Measurements from ENCODE around the gene C10orf88. TPM values are rescaled to one million over a fixed set of nuclear protein-coding genes. Genes with fewer than 3 reads are reported as not detected.
A peak's percentile ranks its signal among the peaks of the same experiment; 100 is the strongest.

The C10orf88 gene
- total and polyA plus RNA-seq, 2 of the 13 experiments (the other 11 are each of a cell fraction or from before 2014, with no cell fraction given) = 4.6 to 11.8 TPM

- 0 out of 2 replicates have a peak, but pooled peaks have one; percentile 58 for TF ChIP-seq ZNF724P (CRISPR knock-in tag; IDR thresholded peaks at IDR 0.05; ENCODE audit: borderline replicate concordance)
- TF ChIP-seq, protein P1, sequence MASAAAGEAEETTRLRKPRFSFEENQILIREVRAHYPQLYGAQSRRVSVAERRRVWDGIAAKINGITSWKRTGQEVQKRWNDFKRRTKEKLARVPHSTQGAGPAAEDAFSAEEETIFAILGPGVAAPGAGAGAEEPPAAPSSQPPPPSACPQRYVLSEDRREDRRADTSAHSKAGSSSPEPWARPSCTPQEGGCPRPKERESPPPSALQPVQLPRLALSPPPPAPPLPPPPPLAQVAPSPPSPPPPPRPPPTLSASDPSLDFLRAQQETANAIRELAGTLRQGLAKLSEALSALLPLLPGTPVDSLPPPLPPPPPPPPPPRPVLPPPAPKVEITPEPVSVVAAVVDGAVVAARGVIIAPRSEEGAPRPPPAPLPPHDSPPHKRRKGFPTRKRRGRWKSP (CRISPR knock-in tag; IDR thresholded peaks at IDR 0.05) = no peak; the same call in 1 of the 2 replicates
- peak; percentile 77 for TF ChIP-seq IKZF5 (CRISPR knock-in tag; IDR thresholded peaks at IDR 0.05)
- TF ChIP-seq HOXA9 (CRISPR knock-in tag; IDR thresholded peaks at IDR 0.05; ENCODE audit: borderline replicate concordance) = peak; percentile 57; the same call in 1 of the 2 replicates
- TF ChIP-seq ZNF761 (CRISPR knock-in tag; conservative IDR thresholded peaks at IDR 0.05) = peak; percentile 89
- TF ChIP-seq HOXA3 (CRISPR knock-in tag; IDR thresholded peaks at IDR 0.05) = peak; percentile 99
- TF ChIP-seq AGO2 (optimal IDR thresholded peaks at IDR 0.05; ENCODE audit: low read depth, low read length) = peak; percentile 43
- TF ChIP-seq ZNF7 (CRISPR knock-in tag; IDR thresholded peaks at IDR 0.05) = no peak
- no peak; the same call in 1 of the 2 replicates for TF ChIP-seq MXD3 (CRISPR knock-in tag; IDR thresholded peaks at IDR 0.05)
- TF ChIP-seq ZNF878 (CRISPR knock-in tag; IDR thresholded peaks at IDR 0.05) = no peak
- TF ChIP-seq NR2C2 (CRISPR knock-in tag; IDR thresholded peaks at IDR 0.05; ENCODE audit: borderline replicate concordance) = peak; percentile 46; the same call in 1 of the 2 replicates
- peak; percentile 89 for TF ChIP-seq HDAC1 (CRISPR knock-in tag; IDR thresholded peaks at IDR 0.05)
- TF ChIP-seq CEBPG (CRISPR knock-in tag; IDR thresholded peaks at IDR 0.05) = peak; percentile 43; the same call in 1 of the 2 replicates
- peak; percentile 53; the same call in 1 of the 2 replicates for TF ChIP-seq ZBTB7B (CRISPR knock-in tag; IDR thresholded peaks at IDR 0.05)
- TF ChIP-seq SMAD1 (CRISPR knock-in tag; IDR thresholded peaks at IDR 0.05; ENCODE audit: borderline replicate concordance, low read depth) = 0 out of 2 replicates have a peak, but pooled peaks have one; percentile 50
- TF ChIP-seq, protein P2, sequence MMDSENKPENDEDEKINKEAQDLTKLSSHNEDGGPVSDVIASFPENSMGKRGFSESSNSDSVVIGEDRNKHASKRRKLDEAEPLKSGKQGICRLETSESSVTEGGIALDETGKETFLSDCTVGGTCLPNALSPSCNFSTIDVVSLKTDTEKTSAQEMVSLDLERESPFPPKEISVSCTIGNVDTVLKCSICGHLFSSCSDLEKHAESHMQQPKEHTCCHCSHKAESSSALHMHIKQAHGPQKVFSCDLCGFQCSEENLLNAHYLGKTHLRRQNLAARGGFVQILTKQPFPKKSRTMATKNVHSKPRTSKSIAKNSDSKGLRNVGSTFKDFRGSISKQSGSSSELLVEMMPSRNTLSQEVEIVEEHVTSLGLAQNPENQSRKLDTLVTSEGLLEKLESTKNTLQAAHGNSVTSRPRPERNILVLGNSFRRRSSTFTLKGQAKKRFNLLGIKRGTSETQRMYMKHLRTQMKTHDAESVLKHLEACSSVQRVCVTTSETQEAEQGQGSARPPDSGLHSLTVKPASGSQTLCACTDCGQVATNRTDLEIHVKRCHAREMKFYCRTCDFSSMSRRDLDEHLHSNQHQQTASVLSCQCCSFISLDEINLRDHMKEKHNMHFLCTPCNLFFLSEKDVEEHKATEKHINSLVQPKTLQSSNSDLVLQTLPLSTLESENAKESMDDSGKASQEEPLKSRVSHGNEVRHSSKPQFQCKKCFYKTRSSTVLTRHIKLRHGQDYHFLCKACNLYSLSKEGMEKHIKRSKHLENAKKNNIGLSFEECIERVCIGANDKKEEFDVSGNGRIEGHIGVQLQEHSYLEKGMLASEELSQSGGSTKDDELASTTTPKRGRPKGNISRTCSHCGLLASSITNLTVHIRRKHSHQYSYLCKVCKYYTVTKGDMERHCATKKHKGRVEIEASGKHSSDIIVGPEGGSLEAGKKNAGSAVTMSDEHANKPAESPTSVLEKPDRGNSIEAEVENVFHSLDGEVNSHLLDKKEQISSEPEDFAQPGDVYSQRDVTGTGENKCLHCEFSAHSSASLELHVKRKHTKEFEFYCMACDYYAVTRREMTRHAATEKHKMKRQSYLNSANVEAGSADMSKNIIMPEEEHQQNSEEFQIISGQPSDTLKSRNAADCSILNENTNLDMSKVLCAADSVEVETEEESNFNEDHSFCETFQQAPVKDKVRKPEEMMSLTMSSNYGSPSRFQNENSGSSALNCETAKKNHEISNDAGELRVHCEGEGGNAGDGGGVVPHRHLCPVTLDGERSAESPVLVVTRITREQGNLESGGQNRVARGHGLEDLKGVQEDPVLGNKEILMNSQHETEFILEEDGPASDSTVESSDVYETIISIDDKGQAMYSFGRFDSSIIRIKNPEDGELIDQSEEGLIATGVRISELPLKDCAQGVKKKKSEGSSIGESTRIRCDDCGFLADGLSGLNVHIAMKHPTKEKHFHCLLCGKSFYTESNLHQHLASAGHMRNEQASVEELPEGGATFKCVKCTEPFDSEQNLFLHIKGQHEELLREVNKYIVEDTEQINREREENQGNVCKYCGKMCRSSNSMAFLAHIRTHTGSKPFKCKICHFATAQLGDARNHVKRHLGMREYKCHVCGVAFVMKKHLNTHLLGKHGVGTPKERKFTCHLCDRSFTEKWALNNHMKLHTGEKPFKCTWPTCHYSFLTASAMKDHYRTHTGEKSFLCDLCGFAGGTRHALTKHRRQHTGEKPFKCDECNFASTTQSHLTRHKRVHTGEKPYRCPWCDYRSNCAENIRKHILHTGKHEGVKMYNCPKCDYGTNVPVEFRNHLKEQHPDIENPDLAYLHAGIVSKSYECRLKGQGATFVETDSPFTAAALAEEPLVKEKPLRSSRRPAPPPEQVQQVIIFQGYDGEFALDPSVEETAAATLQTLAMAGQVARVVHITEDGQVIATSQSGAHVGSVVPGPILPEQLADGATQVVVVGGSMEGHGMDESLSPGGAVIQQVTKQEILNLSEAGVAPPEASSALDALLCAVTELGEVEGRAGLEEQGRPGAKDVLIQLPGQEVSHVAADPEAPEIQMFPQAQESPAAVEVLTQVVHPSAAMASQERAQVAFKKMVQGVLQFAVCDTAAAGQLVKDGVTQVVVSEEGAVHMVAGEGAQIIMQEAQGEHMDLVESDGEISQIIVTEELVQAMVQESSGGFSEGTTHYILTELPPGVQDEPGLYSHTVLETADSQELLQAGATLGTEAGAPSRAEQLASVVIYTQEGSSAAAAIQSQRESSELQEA (CRISPR knock-in tag; IDR thresholded peaks at IDR 0.05; ENCODE audit: not compliant biosample characterization) = peak; percentile 26
- TF ChIP-seq ZBTB21 (CRISPR knock-in tag; IDR thresholded peaks at IDR 0.05) = peak; percentile 94
- peak; percentile 73 for TF ChIP-seq ZNF891 (CRISPR knock-in tag; IDR thresholded peaks at IDR 0.05)
Measured at GRCh38 chr10:122980209-122981065, 26.4 kb upstream of the C10orf88 start, which contains the start of gene PSTK (continued).

Measured in HepG2 (cell line).